Measurements from ENCODE around the gene CCDC159.
A peak's percentile ranks its signal among the peaks of the same experiment; 100 is the strongest.

The CCDC159 gene

GRCh38 chr19:11321191-11322126 is 24.9 kb upstream of the CCDC159 start:
- peaks cover 5% of the 10 kb centered on the region; the same call in 1 of the 2 replicates for H3K79me2 ChIP-seq (ENCODE audit: insufficient read depth, low read length)
- H3K4me2 ChIP-seq (ENCODE audit: low read depth, low read length, poor library complexity, severe bottlenecking): peak overlapping the region; percentile 10
- no peaks in the 10 kb centered on the region for H3K36me3 ChIP-seq (ENCODE audit: insufficient read depth, low read length)
- H3K4me1 ChIP-seq (ENCODE audit: insufficient read depth, low read length, poor library complexity, severe bottlenecking): peaks cover 48% of the 10 kb centered on the region
- H3K9me2 ChIP-seq (replicated peaks; ENCODE audit: low read depth, low read length): no peaks in the 10 kb centered on the region
- H3K27me3 ChIP-seq (ENCODE audit: insufficient read depth, low read length, poor library complexity, severe bottlenecking): no peaks in the 10 kb centered on the region
- H2AFZ ChIP-seq (ENCODE audit: low read length): no peak overlapping the region
- H4K20me1 ChIP-seq (ENCODE audit: insufficient read depth, low read length, poor library complexity, severe bottlenecking): no peaks in the 10 kb centered on the region
- peaks cover 6% of the 10 kb centered on the region; the same call in 1 of the 2 replicates for H3F3A ChIP-seq (ENCODE audit: low read depth)
- H3K4me3 ChIP-seq (ENCODE audit: low read length, poor library complexity, severe bottlenecking): no peak overlapping the region
- peak overlapping the region; percentile 92 for H3K9ac ChIP-seq (ENCODE audit: low read depth, low read length, poor library complexity, severe bottlenecking)
- no peaks in the 10 kb centered on the region for H3K9me3 ChIP-seq (ENCODE audit: insufficient read depth, low read depth, low read length)
- no peak for TF ChIP-seq EZH2phosphoT487 (IDR thresholded peaks at IDR 0.05; ENCODE audit: borderline replicate concordance)
- TF ChIP-seq CTCF (conservative IDR thresholded peaks at IDR 0.05; ENCODE audit: low read length): peak; percentile 28; the same call in 1 of the 2 replicates

GRCh38 chr19:11322269-11323024 is 23.9 kb upstream of the CCDC159 start:
- no peaks in the 10 kb centered on the region for H3K9me3 ChIP-seq (ENCODE audit: insufficient read depth, low read depth, low read length)
- no peaks in the 10 kb centered on the region for H3K9me2 ChIP-seq (replicated peaks; ENCODE audit: low read depth, low read length)
- no peaks in the 10 kb centered on the region for H3K27me3 ChIP-seq (ENCODE audit: insufficient read depth, low read length, poor library complexity, severe bottlenecking)
- H2AFZ ChIP-seq (ENCODE audit: low read length): no peak overlapping the region
- no peaks in the 10 kb centered on the region for H3K36me3 ChIP-seq (ENCODE audit: insufficient read depth, low read length)
- H3F3A ChIP-seq (ENCODE audit: low read depth): peaks cover 6% of the 10 kb centered on the region; the same call in 1 of the 2 replicates
- H3K9ac ChIP-seq (ENCODE audit: low read depth, low read length, poor library complexity, severe bottlenecking): peak overlapping the region; percentile 92
- TF ChIP-seq EZH2phosphoT487 (IDR thresholded peaks at IDR 0.05; ENCODE audit: borderline replicate concordance): no peak
- TF ChIP-seq CTCF (conservative IDR thresholded peaks at IDR 0.05; ENCODE audit: low read length): no peak
- H3K4me2 ChIP-seq (ENCODE audit: low read depth, low read length, poor library complexity, severe bottlenecking): peak overlapping the region; percentile 10
- H3K4me1 ChIP-seq (ENCODE audit: insufficient read depth, low read length, poor library complexity, severe bottlenecking): peaks cover 44% of the 10 kb centered on the region
- no peaks in the 10 kb centered on the region for H4K20me1 ChIP-seq (ENCODE audit: insufficient read depth, low read length, poor library complexity, severe bottlenecking)
- H3K4me3 ChIP-seq (ENCODE audit: low read length, poor library complexity, severe bottlenecking): no peak overlapping the region
- H3K79me2 ChIP-seq (ENCODE audit: insufficient read depth, low read length): peaks cover 5% of the 10 kb centered on the region; the same call in 1 of the 2 replicates

GRCh38 chr19:11323601-11324078 is 22.7 kb upstream of the CCDC159 start:
- Histone ChIP-seq H3K36me3 (ENCODE audit: insufficient read depth, low read length) (no peaks in the 10 kb centered on the region), H3K27me3 (ENCODE audit: insufficient read depth, low read length, poor library complexity, severe bottlenecking) (no peaks in the 10 kb centered on the region), H2AFZ (ENCODE audit: low read length) (no peak overlapping the region), H3K9ac (ENCODE audit: low read depth, low read length, poor library complexity, severe bottlenecking) (peak overlapping the region; percentile 92), H3K4me1 (ENCODE audit: insufficient read depth, low read length, poor library complexity, severe bottlenecking) (peaks cover 44% of the 10 kb centered on the region), H4K20me1 (ENCODE audit: insufficient read depth, low read length, poor library complexity, severe bottlenecking) (no peaks in the 10 kb centered on the region), H3K9me2 (replicated peaks; ENCODE audit: low read depth, low read length) (no peaks in the 10 kb centered on the region), H3K4me2 (ENCODE audit: low read depth, low read length, poor library complexity, severe bottlenecking) (peak overlapping the region; percentile 92), H3K4me3 (ENCODE audit: low read length, poor library complexity, severe bottlenecking) (peak overlapping the region; percentile 72), H3F3A (ENCODE audit: low read depth) (peaks cover 6% of the 10 kb centered on the region; the same call in 1 of the 2 replicates), H3K79me2 (ENCODE audit: insufficient read depth, low read length) (peaks cover 5% of the 10 kb centered on the region; the same call in 1 of the 2 replicates), H3K9me3 (ENCODE audit: insufficient read depth, low read depth, low read length) (no peaks in the 10 kb centered on the region)
- TF ChIP-seq CTCF (conservative IDR thresholded peaks at IDR 0.05; ENCODE audit: low read length): no peak
- no peak for TF ChIP-seq EZH2phosphoT487 (IDR thresholded peaks at IDR 0.05; ENCODE audit: borderline replicate concordance)
